T-helper 1 cell treated with Interleukin-12 subunit alpha and Interleukin-12 subunit beta and Interleukin-4 antibody, amounts not matched to agents 30 μg/mL and 1 μg/mL, for 36 hours (primary cell): ENCODE results near the gene CCDC24.

Source experiments
- H3K27ac Mint-ChIP-seq: one replicate; pipeline ENCODE4 v1.8.0; 2021; ENCODE audit warnings: mild to moderate bottlenecking, mixed read lengths
- H3K27me3 Mint-ChIP-seq: one replicate; pipeline ENCODE4 v1.8.0; 2021; ENCODE audit warnings: low read depth, mixed read lengths
- H3K36me3 Mint-ChIP-seq: one replicate; pipeline ENCODE4 v1.8.0; 2021; ENCODE audit warnings: low read depth, mixed read lengths
- H3K4me1 Mint-ChIP-seq: one replicate; pipeline ENCODE4 v1.8.0; 2021; ENCODE audit warnings: low read depth, mixed read lengths
- H3K4me3 Mint-ChIP-seq: one replicate; pipeline ENCODE4 v1.8.0; 2021; ENCODE audit warnings: mild to moderate bottlenecking, moderate library complexity, mixed read lengths
- H3K9me3 Mint-ChIP-seq: one replicate; pipeline ENCODE4 v1.8.0; 2021; ENCODE audit warnings: mixed read lengths

The CCDC24 gene

GRCh38 chr1:43982241-43982640 is 9.2 kb upstream of the CCDC24 start:
- no peaks in the 10 kb centered on the region for H3K9me3 Mint-ChIP-seq
- peaks cover 23% of the 10 kb centered on the region for H3K4me1 Mint-ChIP-seq
- H3K27me3 Mint-ChIP-seq, result no peaks in the 10 kb centered on the region
- H3K4me3 Mint-ChIP-seq, result no peak overlapping the region
- peaks cover 12% of the 10 kb centered on the region for H3K36me3 Mint-ChIP-seq
- no peak overlapping the region for H3K27ac Mint-ChIP-seq

GRCh38 chr1:43982808-43983207 is 8.6 kb upstream of the CCDC24 start:
- H3K36me3 Mint-ChIP-seq, result peaks cover 6% of the 10 kb centered on the region
- no peak overlapping the region for H3K4me3 Mint-ChIP-seq
- no peaks in the 10 kb centered on the region for H3K9me3 Mint-ChIP-seq
- no peaks in the 10 kb centered on the region for H3K27me3 Mint-ChIP-seq
- peaks cover 18% of the 10 kb centered on the region for H3K4me1 Mint-ChIP-seq
- H3K27ac Mint-ChIP-seq, result no peak overlapping the region

DNA sequence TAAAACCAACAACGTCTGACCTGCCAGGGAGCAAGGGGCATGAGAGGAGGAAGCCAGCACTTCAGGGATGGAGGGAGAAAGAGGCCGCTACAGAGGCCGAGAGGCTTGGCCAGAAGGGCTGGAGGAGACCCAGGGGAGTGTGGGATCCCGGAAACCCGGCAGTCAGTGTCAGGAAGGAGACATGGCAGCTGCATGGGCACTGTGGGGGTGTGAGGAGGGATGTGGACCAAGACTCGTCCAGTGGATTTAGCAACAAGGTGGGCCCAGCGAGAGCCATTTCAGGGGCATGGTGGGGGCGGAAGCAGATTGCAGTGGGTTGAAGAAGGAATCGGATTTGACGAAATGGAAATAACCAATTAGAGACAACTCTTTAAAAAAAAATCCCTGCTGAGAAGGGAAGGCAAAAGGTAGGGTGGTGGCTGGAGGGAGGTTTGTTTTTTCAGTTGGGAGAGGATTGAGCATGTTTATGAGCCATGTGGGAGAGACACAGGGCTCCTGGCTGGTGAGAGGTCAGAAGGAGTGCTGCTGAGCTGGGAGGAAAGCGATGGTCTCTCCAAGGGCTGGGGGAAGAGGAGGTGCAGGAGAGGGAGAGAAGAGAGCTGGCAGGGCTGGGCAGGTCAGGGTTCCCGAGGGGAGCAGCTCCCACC is 8.0 kb upstream of the CCDC24 start:
- H3K9me3 Mint-ChIP-seq, result no peaks in the 10 kb centered on the region
- peaks cover 16% of the 10 kb centered on the region for H3K4me1 Mint-ChIP-seq
- H3K4me3 Mint-ChIP-seq, result no peak overlapping the region
- H3K27ac Mint-ChIP-seq, result no peak overlapping the region
- H3K27me3 Mint-ChIP-seq, result no peaks in the 10 kb centered on the region
- peaks cover 2% of the 10 kb centered on the region for H3K36me3 Mint-ChIP-seq

DNA sequence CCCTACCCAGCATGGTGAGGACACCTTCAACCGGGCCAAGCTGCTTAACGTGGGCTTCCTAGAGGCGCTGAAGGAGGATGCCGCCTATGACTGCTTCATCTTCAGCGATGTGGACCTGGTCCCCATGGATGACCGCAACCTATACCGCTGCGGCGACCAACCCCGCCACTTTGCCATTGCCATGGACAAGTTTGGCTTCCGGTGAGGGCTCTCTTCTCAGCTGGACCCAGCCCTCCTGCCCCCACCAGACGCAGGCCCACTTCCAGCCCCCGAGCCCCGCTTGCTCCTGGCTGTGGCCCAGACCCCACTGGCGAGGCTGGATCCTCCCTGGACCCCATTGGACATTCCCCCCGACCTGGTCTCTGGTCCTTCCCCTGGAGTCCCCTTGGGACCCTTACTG is 6.5 kb upstream of the CCDC24 start:
- Mint-ChIP-seq H3K36me3 (peaks cover under 1% of the 10 kb centered on the region), H3K4me3 (no peak overlapping the region), H3K27me3 (no peaks in the 10 kb centered on the region), H3K4me1 (peaks cover 11% of the 10 kb centered on the region), H3K27ac (no peak overlapping the region), H3K9me3 (no peaks in the 10 kb centered on the region)

DNA sequence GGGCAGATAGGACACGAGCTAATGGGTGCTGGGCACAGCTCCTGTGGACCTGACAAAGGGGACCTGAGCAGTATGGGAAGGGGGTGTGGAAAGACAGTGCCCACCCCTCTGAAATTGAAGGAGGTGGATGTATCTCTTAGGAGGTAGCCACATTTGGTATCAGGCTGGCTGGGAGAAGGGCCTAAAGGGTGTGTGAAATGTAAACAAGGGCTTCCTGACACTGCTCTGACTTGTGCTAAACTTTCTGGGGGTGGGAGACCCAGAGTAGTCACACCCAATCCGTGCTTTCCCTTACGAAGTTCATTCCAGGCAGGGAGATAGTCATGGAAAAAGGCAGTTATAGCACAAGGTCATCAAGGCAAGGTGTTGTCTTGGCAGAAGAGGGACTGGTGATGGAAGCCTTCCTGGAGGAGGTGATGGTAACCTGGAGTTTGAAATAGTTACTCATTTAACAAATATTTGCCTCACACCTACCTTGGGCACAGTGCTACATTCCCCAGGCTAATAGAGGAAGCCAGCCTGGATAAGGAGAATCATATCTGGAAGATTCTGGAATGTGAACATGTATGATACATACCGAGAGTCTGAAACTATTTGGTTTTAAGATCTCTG is 5.3 kb upstream of the CCDC24 start:
- no peak overlapping the region for H3K27ac Mint-ChIP-seq
- H3K36me3 Mint-ChIP-seq, result no peaks in the 10 kb centered on the region
- H3K9me3 Mint-ChIP-seq, result no peaks in the 10 kb centered on the region
- no peak overlapping the region for H3K4me3 Mint-ChIP-seq
- H3K4me1 Mint-ChIP-seq, result peaks cover 4% of the 10 kb centered on the region
- H3K27me3 Mint-ChIP-seq, result no peaks in the 10 kb centered on the region

DNA sequence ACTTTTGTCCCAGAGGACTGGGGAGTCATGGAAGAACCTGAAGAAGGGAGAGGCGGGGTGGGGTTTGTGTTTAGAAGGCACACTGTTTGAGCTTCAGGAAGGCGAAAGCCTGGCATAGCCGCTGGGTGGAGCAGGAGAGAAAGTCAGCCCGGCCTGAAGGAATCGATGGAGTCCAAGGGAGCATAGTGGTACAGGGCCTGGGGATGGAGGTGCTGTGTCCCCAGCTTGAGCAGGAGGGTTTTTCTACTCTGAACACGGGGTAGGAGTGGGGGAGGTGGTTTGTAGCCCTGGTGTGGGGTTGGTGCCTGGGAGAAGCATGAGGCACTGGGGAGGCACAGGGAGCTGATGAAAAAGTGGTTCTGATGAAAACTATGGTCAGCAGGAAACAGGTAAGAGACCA is 4.7 kb upstream of the CCDC24 start:
- Mint-ChIP-seq H3K9me3 (no peaks in the 10 kb centered on the region), H3K4me1 (peaks cover 4% of the 10 kb centered on the region), H3K36me3 (no peaks in the 10 kb centered on the region), H3K27me3 (no peaks in the 10 kb centered on the region), H3K4me3 (no peak overlapping the region), H3K27ac (no peak overlapping the region)

- no peaks in the 10 kb centered on the region for H3K9me3 Mint-ChIP-seq
- no peaks in the 10 kb centered on the region for H3K27me3 Mint-ChIP-seq
- peaks cover 7% of the 10 kb centered on the region for H3K4me1 Mint-ChIP-seq
- H3K4me3 Mint-ChIP-seq, result no peak overlapping the region
- H3K27ac Mint-ChIP-seq, result no peak overlapping the region
- no peaks in the 10 kb centered on the region for H3K36me3 Mint-ChIP-seq
These were observed 4.1 kb upstream of the CCDC24 start for GRCh38 chr1:43987159-43987902.

- Mint-ChIP-seq H3K27ac (no peak overlapping the region), H3K27me3 (no peaks in the 10 kb centered on the region), H3K4me3 (peak overlapping the region; percentile 94), H3K4me1 (peaks cover 11% of the 10 kb centered on the region), H3K36me3 (no peaks in the 10 kb centered on the region), H3K9me3 (no peaks in the 10 kb centered on the region)
These were observed 864 bp upstream of the CCDC24 start for GRCh38 chr1:43990271-43991199.

GRCh38 chr1:43991200-43991475 is 261 bp upstream of the CCDC24 start:
- H3K4me1 Mint-ChIP-seq, result peaks cover 11% of the 10 kb centered on the region
- H3K9me3 Mint-ChIP-seq, result no peaks in the 10 kb centered on the region
- no peak overlapping the region for H3K27ac Mint-ChIP-seq
- no peaks in the 10 kb centered on the region for H3K36me3 Mint-ChIP-seq
- no peaks in the 10 kb centered on the region for H3K27me3 Mint-ChIP-seq
- peak overlapping the region; percentile 94 for H3K4me3 Mint-ChIP-seq

GRCh38 chr1:43992232-43992995 is 1.0 kb downstream of the CCDC24 start:
- Mint-ChIP-seq H3K9me3 (no peaks in the 10 kb centered on the region), H3K27ac (no peak overlapping the region), H3K27me3 (no peaks in the 10 kb centered on the region), H3K4me1 (peaks cover 11% of the 10 kb centered on the region), H3K4me3 (peak overlapping the region; percentile 94), H3K36me3 (no peaks in the 10 kb centered on the region)

- no peak overlapping the region for H3K27ac Mint-ChIP-seq
- peaks cover 11% of the 10 kb centered on the region for H3K4me1 Mint-ChIP-seq
- H3K36me3 Mint-ChIP-seq, result no peaks in the 10 kb centered on the region
- no peaks in the 10 kb centered on the region for H3K27me3 Mint-ChIP-seq
- H3K4me3 Mint-ChIP-seq, result no peak overlapping the region
- H3K9me3 Mint-ChIP-seq, result no peaks in the 10 kb centered on the region
These were observed 2.0 kb downstream of the CCDC24 start for GRCh38 chr1:43993206-43993914.

DNA sequence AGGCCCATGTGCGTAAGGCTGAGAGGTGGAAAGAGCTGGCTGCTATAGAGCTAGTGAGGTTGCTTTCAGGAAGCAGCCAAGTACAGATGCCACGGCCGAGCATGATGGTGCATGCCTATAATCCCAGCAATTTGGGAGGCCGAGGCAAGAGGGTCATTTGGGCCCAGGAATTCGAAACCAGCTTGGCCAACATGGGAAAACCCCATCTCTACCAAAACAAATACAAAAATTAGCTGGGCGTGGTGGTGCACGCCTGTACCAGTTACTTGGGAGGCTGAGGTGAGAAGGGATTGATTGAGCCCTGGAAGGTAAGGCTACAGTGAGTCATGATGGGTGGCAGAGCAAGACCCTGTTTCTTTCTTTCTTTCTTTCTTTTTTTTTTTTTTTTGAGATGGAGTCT is 2.7 kb downstream of the CCDC24 start:
- Mint-ChIP-seq H3K27me3 (no peaks in the 10 kb centered on the region), H3K4me1 (peaks cover 12% of the 10 kb centered on the region), H3K27ac (no peak overlapping the region), H3K9me3 (no peaks in the 10 kb centered on the region), H3K4me3 (no peak overlapping the region), H3K36me3 (no peaks in the 10 kb centered on the region)

- H3K27me3 Mint-ChIP-seq, result no peaks in the 10 kb centered on the region
- no peaks in the 10 kb centered on the region for H3K36me3 Mint-ChIP-seq
- no peaks in the 10 kb centered on the region for H3K9me3 Mint-ChIP-seq
- peaks cover 12% of the 10 kb centered on the region for H3K4me1 Mint-ChIP-seq
- H3K27ac Mint-ChIP-seq, result no peak overlapping the region
- H3K4me3 Mint-ChIP-seq, result no peak overlapping the region
These were observed 3.7 kb downstream of the CCDC24 start for GRCh38 chr1:43994794-43995790.
